Measurements from ENCODE around the gene KCTD6. TPM values are rescaled to one million over a fixed set of nuclear protein-coding genes. Genes with fewer than 3 reads are reported as not detected.

The KCTD6 gene
- total RNA-seq, 1 donor from 2014 or later = 10.7 TPM

DNA sequence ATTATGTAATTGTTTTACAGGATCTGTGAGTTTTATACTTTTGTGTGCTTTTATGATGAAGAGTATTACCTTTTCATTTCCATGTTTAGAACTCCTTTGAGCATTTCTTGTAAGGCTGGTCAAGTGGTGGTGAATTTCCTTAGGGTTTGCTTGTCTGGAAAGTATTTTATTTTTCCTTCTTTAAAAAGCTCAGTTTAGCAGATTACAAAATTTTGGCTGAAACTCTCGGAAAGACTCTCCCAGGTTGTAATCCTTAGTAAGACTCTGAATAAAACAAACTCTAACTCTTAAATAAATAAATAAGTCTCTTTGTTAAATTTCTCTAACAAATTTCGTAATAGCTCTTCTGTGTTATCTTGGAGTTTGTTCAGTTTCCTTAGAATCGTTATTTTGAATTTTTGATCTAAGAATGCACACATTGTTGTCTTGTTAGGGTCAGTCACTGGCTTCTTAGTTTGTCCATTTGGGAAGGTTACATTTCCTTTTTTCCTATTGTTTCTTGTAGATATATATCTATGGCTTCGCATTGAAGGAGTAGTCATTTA lies 59.8 kb downstream of the KCTD6 start:
- intact Hi-C loops (cut with micrococcal nuclease) = no loop called here

Other genes with a start within 250 kb of the KCTD6 start
- gene RPP14, start 185.9 kb upstream of the KCTD6 start, total RNA-seq = 16.9 and 18.2 TPM in 2 replicates
- gene HTD2, start 185.6 kb upstream of the KCTD6 start, total RNA-seq = 7.3 and 10.4 TPM in 2 replicates
- gene PXK, start 159.2 kb upstream of the KCTD6 start, total RNA-seq = 38.2 and 41.3 TPM in 2 replicates
- 60.1 and 64.4 TPM in 2 replicates for gene PDHB, start 58.3 kb upstream of the KCTD6 start, total RNA-seq
- gene ACOX2, start 45.1 kb downstream of the KCTD6 start, total RNA-seq = not detected in 2 replicates
- gene FAM107A, start 85.3 kb downstream of the KCTD6 start, total RNA-seq = not detected in 2 replicates
- gene FAM3D, start 174.7 kb downstream of the KCTD6 start, total RNA-seq = not detected in 2 replicates

Data from T-helper 2 cell treated with Interferon-gamma antibody and Interleukin-4, amounts not matched to agents 100 ng/mL and 5 ng/mL, for 36 hours (primary cell).